ENCODE data around the gene LMF1. TPM values are rescaled to one million over a fixed set of nuclear protein-coding genes. Genes with fewer than 3 reads are reported as not detected.
A peak's percentile ranks its signal among the peaks of the same experiment; 100 is the strongest.

LMF1 gene
- total RNA-seq, 1 donor from 2014 or later, result 26.2 TPM

DNA sequence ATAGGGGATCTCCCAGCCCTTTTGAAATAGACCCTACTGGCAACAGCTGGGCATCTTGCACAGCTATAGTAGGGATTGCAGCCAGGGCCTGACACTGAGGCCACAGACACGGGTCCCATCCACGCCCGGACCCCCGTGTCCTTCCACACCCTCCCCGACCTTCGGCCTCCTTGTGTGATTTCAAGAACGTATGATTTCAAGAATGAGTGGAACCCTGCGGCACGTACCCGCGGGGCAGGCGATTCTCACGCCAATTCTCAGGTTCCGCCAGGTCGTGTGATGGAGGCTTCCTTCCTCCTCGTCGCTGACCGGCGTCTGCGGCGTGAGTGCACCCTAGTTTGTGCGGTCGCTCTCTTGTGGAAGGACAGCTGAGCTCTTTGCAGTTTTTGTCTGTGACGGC, 114.0 kb downstream of the LMF1 start:
- no peaks in the 10 kb centered on the region for H3K27me3 Mint-ChIP-seq

DNA sequence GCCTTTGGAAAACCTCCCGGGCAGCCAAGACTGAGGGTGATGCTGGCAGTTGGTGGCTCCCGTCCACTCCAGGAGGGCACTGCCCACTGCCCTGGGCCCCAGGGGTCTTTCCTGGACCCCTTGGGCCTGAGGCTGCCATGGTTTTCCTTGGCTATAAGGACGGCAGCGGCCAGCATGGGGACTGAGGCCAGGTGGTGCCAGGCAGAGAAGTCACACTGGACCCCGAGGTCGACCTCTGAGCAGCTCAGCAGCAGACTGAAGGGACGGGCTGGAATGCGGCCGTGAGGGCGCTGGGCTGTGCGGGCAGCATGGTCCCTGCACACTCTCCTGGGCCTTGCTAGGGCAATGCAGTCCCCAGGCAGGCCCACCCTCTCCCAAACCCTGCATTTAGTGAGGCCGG, 114.7 kb downstream of the LMF1 start:
- Mint-ChIP-seq H3K4me3 (ENCODE audit: low read depth) (no peak overlapping the region), H3K36me3 (ENCODE audit: insufficient read depth) (peaks cover 16% of the 10 kb centered on the region), H3K9me3 (ENCODE audit: low read depth) (peaks cover 7% of the 10 kb centered on the region), H3K4me1 (ENCODE audit: low read depth) (no peaks in the 10 kb centered on the region), H3K27me3 (no peaks in the 10 kb centered on the region), H3K27ac (peak overlapping the region; percentile 59)
- TF ChIP-seq, protein P1, sequence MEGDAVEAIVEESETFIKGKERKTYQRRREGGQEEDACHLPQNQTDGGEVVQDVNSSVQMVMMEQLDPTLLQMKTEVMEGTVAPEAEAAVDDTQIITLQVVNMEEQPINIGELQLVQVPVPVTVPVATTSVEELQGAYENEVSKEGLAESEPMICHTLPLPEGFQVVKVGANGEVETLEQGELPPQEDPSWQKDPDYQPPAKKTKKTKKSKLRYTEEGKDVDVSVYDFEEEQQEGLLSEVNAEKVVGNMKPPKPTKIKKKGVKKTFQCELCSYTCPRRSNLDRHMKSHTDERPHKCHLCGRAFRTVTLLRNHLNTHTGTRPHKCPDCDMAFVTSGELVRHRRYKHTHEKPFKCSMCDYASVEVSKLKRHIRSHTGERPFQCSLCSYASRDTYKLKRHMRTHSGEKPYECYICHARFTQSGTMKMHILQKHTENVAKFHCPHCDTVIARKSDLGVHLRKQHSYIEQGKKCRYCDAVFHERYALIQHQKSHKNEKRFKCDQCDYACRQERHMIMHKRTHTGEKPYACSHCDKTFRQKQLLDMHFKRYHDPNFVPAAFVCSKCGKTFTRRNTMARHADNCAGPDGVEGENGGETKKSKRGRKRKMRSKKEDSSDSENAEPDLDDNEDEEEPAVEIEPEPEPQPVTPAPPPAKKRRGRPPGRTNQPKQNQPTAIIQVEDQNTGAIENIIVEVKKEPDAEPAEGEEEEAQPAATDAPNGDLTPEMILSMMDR (IDR thresholded peaks at IDR 0.05; ENCODE audit: unreplicated experiment), result no peak
- no peak for DNase-seq (ENCODE audit: low spot score, unreplicated experiment)

More for the DNA sequence above, 114.0 kb downstream of the LMF1 start:
- Mint-ChIP-seq H3K36me3 (ENCODE audit: insufficient read depth) (peaks cover 19% of the 10 kb centered on the region), H3K4me1 (ENCODE audit: low read depth) (no peaks in the 10 kb centered on the region), H3K4me3 (ENCODE audit: low read depth) (no peak overlapping the region), H3K27ac (peak overlapping the region; percentile 86), H3K9me3 (ENCODE audit: low read depth) (peaks cover 7% of the 10 kb centered on the region)
- TF ChIP-seq, protein P1 (IDR thresholded peaks at IDR 0.05; ENCODE audit: unreplicated experiment), result no peak
- DNase-seq (ENCODE audit: low spot score, unreplicated experiment), result no peak

DNA sequence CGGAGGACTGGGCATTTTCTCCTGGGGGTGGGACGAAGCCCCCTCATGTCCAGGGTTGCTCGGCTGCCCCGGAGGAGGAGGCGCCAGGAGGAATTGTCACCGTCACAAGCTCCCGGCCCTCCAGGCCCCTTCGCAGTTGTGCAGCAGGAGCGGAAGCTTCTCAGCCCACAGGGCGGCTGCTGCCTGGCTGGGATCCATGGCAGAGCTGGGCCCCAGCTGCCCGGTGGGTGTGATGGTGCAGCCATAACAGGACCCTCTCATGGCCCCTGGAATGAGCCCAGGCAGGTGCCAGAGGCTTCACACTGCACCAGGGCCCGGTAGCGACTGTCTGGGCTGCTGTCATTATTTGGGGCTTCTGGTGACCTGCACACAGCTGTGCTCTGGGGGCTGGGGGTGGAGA, 115.3 kb downstream of the LMF1 start:
- Mint-ChIP-seq H3K27ac (peak overlapping the region; percentile 88), H3K4me1 (ENCODE audit: low read depth) (no peaks in the 10 kb centered on the region), H3K4me3 (ENCODE audit: low read depth) (no peak overlapping the region), H3K36me3 (ENCODE audit: insufficient read depth) (peaks cover 14% of the 10 kb centered on the region), H3K27me3 (no peaks in the 10 kb centered on the region), H3K9me3 (ENCODE audit: low read depth) (peaks cover 6% of the 10 kb centered on the region)
- TF ChIP-seq, protein P1 (IDR thresholded peaks at IDR 0.05; ENCODE audit: unreplicated experiment), result no peak
- DNase-seq (ENCODE audit: low spot score, unreplicated experiment), result no peak

DNA sequence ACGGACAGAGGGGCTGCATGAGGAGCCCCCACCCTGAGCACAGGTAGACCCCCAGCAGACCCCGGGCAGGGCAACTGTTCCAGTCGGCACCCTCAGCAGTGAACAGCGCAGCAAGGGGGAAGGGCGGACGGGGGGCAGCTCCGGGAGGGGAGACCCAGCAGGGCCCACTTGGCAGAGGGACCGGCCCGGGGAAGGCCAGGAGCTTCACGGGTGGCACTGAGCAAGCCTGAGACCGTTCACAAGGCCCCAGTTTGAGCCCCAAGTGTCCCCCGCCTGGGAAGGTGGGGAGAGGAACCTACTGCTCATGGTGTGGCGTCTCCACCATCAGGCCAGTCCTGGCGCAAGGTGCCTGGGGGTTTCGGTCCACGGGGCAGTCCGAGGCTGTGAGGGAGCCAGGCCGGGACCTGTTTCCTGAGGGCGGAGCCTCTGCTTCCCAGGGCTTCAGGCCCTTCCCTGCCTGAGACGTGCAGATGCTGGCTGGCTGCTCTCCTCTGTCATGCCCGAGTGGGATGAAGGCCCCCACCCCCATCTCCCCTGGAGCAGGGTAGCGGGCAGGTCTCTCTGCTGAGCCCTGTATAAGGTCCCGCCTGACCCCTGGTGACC, 115.9 kb downstream of the LMF1 start:
- TF ChIP-seq, protein P1 (IDR thresholded peaks at IDR 0.05; ENCODE audit: unreplicated experiment), result no peak
- H3K27ac Mint-ChIP-seq, result no peak overlapping the region
- no peaks in the 10 kb centered on the region for H3K27me3 Mint-ChIP-seq
- H3K36me3 Mint-ChIP-seq (ENCODE audit: insufficient read depth), result peaks cover 18% of the 10 kb centered on the region
- no peaks in the 10 kb centered on the region for H3K4me1 Mint-ChIP-seq (ENCODE audit: low read depth)
- peaks cover 10% of the 10 kb centered on the region for H3K9me3 Mint-ChIP-seq (ENCODE audit: low read depth)
- no peak for DNase-seq (ENCODE audit: low spot score, unreplicated experiment)
- no peak overlapping the region for H3K4me3 Mint-ChIP-seq (ENCODE audit: low read depth)

DNA sequence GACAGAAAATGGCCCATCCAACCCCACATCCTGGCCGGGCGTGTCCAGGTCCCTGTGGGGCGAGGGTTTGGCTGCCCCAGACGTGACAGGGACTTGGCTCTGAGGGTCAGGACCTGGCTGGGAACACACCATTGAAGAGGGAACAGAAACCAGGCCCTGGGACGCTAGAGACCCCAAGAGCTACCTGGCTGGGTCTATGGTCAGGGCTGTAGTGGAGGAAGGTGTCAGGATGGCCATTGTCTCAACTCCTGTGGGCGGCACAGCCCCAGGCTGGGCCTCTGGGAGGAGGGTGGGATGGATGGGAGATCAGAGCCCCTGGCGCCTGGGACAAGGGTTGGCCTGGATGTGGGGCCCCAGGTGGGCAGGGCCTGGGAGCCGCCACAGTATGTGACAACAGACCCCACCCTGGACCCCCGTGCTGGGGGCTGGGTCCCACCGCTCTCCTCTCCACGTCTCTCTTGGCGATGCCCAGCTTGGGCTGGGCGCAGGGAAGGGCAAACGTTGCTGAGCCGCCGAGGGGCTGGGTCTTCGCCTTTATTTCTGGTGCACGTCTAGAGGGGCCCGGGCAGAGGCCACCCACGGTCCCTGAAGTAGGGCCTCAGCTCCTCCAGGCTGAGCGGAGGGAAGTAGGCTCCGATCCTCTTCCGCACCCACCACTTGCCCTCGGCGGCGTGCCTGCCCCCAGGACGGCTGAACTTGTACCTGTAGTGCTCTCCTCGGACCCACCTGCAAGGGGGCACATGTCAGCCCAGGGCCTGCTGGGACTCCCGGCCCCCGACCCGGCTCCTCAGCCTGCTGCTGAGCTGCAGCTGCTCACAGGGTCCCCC, 116.6 kb downstream of the LMF1 start:
- H3K9me3 Mint-ChIP-seq (ENCODE audit: low read depth), result peaks cover 13% of the 10 kb centered on the region
- H3K4me1 Mint-ChIP-seq (ENCODE audit: low read depth), result no peaks in the 10 kb centered on the region

More for the DNA sequence above, 116.6 kb downstream of the LMF1 start:
- H3K27me3 Mint-ChIP-seq, result no peaks in the 10 kb centered on the region
- no peak overlapping the region for H3K4me3 Mint-ChIP-seq (ENCODE audit: low read depth)
- no peak for DNase-seq (ENCODE audit: low spot score, unreplicated experiment)
- peaks cover 19% of the 10 kb centered on the region for H3K36me3 Mint-ChIP-seq (ENCODE audit: insufficient read depth)
- TF ChIP-seq, protein P1 (IDR thresholded peaks at IDR 0.05; ENCODE audit: unreplicated experiment), result no peak
- H3K27ac Mint-ChIP-seq, result no peak overlapping the region

All from progenitor cell of endocrine pancreas (in vitro differentiated cells).